Thyroid gland (tissue), 4 donors: ENCODE data around the gene WIPF1. TPM values are rescaled to one million over a fixed set of nuclear protein-coding genes. Genes with fewer than 3 reads are reported as not detected.

ENCODE experiments used
- DNase-seq, 2 donors: peaks; one replicate each; pipeline ENCODE4 v3.0.0-alpha.2; 2019
- H3K27ac ChIP-seq, 3 donors: fragments of 200-600 bp; sonication (generic); 1 replicate in 2 of 3; 2 replicates in 1 of 3; pipeline ENCODE4 v1.5.1; 2016 to 2019; ENCODE audit warnings: mild to moderate bottlenecking in 1 of 3, moderate library complexity in 1 of 3
- H3K27me3 ChIP-seq: fragments of 200-600 bp; sonication (generic); one replicate; pipeline ENCODE4 v1.5.1; 2019
- H3K36me3 ChIP-seq, 2 donors: fragments of 200-600 bp; sonication (generic); one replicate each; pipeline ENCODE4 v1.5.1; 2016 to 2019
- H3K4me1 ChIP-seq, 2 donors: fragments of 200-600 bp; sonication (generic); one replicate each; pipeline ENCODE4 v1.5.1; 2017 to 2019
- H3K4me3 ChIP-seq, 3 donors: fragments of 200-600 bp; sonication (generic); replicated peaks in 1 of 3; 1 replicate in 2 of 3; 2 replicates in 1 of 3; pipeline ENCODE4 v1.5.1; 2016; ENCODE audit warnings: mild to moderate bottlenecking in 1 of 3
- H3K9me3 ChIP-seq: fragments of 200-600 bp; sonication (generic); one replicate; pipeline ENCODE4 v1.5.1; 2017
- CTCF ChIP-seq, 6 experiments: fragments of 200-600 bp in 3 of 6; fragments of 450-650 bp in 3 of 6; sonication (generic) in 3 of 6; IDR thresholded peaks; one replicate each; pipeline ENCODE4 v1.5.1; 2016 to 2019; ENCODE audit warnings: antibody characterized with exemption in 6 of 6, mild to moderate bottlenecking in 2 of 6, inconsistent platforms in 1 of 6, moderate library complexity in 1 of 6
- POLR2A ChIP-seq, 2 donors: fragments of 450-650 bp; IDR thresholded peaks; one replicate each; pipeline ENCODE4 v1.6.1; 2017; ENCODE audit warnings: antibody characterized with exemption in 2 of 2, mild to moderate bottlenecking in 2 of 2, moderate library complexity in 1 of 2
- WGBS, 2 donors: methylation state at CpG; one replicate each; pipeline ENCODE4 v1.1.5; 2017; 5-methylcytosine and 5-hydroxymethylcytosine counted together
- intact Hi-C: fragments of 100-400 bp; cut with DNase I; formaldehyde crosslinking; loops from one replicate; pipeline ENCODE4 v1.15.1; 2023
- total RNA-seq, 4 donors: library from RNA; depleted of rRNA; stranded (reverse); fragments of >200 nt; gene quantifications; one replicate each; pipeline ENCODE4 v1.2.3, GENCODE V29; 2016

The WIPF1 gene
- total RNA-seq, 4 donors from 2014 or later: 15.2 to 32.7 (median 21.3) TPM

GRCh38 chr2:174594456-174594855 is 3.1 kb downstream of the WIPF1 start:
- DNase-seq: no peak
- H3K4me3 ChIP-seq: no peak overlapping the region
- no peak for TF ChIP-seq CTCF (IDR thresholded peaks at IDR 0.05)
- no peak for TF ChIP-seq POLR2A (IDR thresholded peaks at IDR 0.05)
- H3K36me3 ChIP-seq: no peaks in the 10 kb centered on the region
- intact Hi-C loops: no loop called here
- H3K27me3 ChIP-seq: no peaks in the 10 kb centered on the region
- WGBS, 2 donors: 94 to 95% methylated on average over 2 of the region's 2 CpGs
- peaks cover 8 to 15% of the 10 kb centered on the region in 2 donors for H3K4me1 ChIP-seq
- no peaks in the 10 kb centered on the region for H3K9me3 ChIP-seq
- no peak overlapping the region for H3K27ac ChIP-seq

- intact Hi-C loops: no loop called here
- H3K4me3 ChIP-seq: no peak overlapping the region
- no peaks in the 10 kb centered on the region for H3K36me3 ChIP-seq
- DNase-seq: no peak
- no peak for TF ChIP-seq CTCF (IDR thresholded peaks at IDR 0.05)
- TF ChIP-seq POLR2A (IDR thresholded peaks at IDR 0.05): peak in 1 of 2 donors; percentile 18
- 62 to 69% methylated on average over 6 of the region's 6 CpGs for WGBS, 2 donors
- no peaks in the 10 kb centered on the region for H3K27me3 ChIP-seq
- H3K4me1 ChIP-seq: peaks cover 10 to 22% of the 10 kb centered on the region in 2 donors
- no peaks in the 10 kb centered on the region for H3K9me3 ChIP-seq
- H3K27ac ChIP-seq: no peak overlapping the region
Measured at GRCh38 chr2:174593574-174594203, 3.9 kb downstream of the WIPF1 start.

- Histone ChIP-seq H3K4me1 (peaks cover 9 to 25% of the 10 kb centered on the region in 2 donors), H3K27ac (no peak overlapping the region), H3K27me3 (no peaks in the 10 kb centered on the region), H3K4me3 (no peak overlapping the region), H3K9me3 (no peaks in the 10 kb centered on the region), H3K36me3 (no peaks in the 10 kb centered on the region)
- TF ChIP-seq CTCF (IDR thresholded peaks at IDR 0.05) (no peak), POLR2A (IDR thresholded peaks at IDR 0.05) (no peak)
- DNase-seq: no peak
- intact Hi-C loops: no loop called here
Measured at GRCh38 chr2:174593041-174593440, 4.6 kb downstream of the WIPF1 start.

- no peak overlapping the region for H3K27ac ChIP-seq
- H3K4me1 ChIP-seq: peaks cover 4 to 33% of the 10 kb centered on the region in 2 donors
- DNase-seq: no peak
- intact Hi-C loops: no loop called here
- no peaks in the 10 kb centered on the region for H3K27me3 ChIP-seq
- TF ChIP-seq CTCF (IDR thresholded peaks at IDR 0.05) (no peak), POLR2A (IDR thresholded peaks at IDR 0.05) (no peak)
- WGBS, 2 donors: 74 to 86% methylated on average over 5 of the region's 5 CpGs
- H3K4me3 ChIP-seq: no peak overlapping the region
- H3K9me3 ChIP-seq: no peaks in the 10 kb centered on the region
- no peaks in the 10 kb centered on the region for H3K36me3 ChIP-seq
Measured at GRCh38 chr2:174591740-174592139, 5.9 kb downstream of the WIPF1 start.

- Histone ChIP-seq H3K36me3 (no peaks in the 10 kb centered on the region), H3K27me3 (no peaks in the 10 kb centered on the region), H3K9me3 (no peaks in the 10 kb centered on the region), H3K27ac (no peak overlapping the region), H3K4me3 (no peak overlapping the region), H3K4me1 (peaks cover 7 to 40% of the 10 kb centered on the region in 2 donors)
- intact Hi-C loops: no loop called here
- no peak for DNase-seq
- no peak for TF ChIP-seq POLR2A (IDR thresholded peaks at IDR 0.05)
- no peak for TF ChIP-seq CTCF (IDR thresholded peaks at IDR 0.05)
- WGBS, 2 donors: 81 to 92% methylated on average over 5 of the region's 5 CpGs
Measured at GRCh38 chr2:174590928-174591648, 6.5 kb downstream of the WIPF1 start.
